IMR-90 (cell line): ENCODE measurements around the gene AAGAB. TPM values are rescaled to one million over a fixed set of nuclear protein-coding genes. Genes with fewer than 3 reads are reported as not detected.

Source experiments
- ATAC-seq: fragments of 200-7000 bp; cut with Tn5 transposase; 2 replicates; pipeline ENCODE4 v1.9.1; 2020; ENCODE audit warnings: low read depth, mild to moderate bottlenecking, moderate library complexity
- BruUV-seq: library from RNA; stranded (reverse); fragments of 400-500 nt; replicated peaks from 2 replicates; lab custom pipeline; 2021; lab: Mats Ljungman, UMichigan
- CTCF ChIA-PET: fragments of 300-600 bp; formaldehyde crosslinking; extraction: SDS; loops from one replicate; lab custom pipeline; 2021; ENCODE audit warnings: antibody characterized with exemption; lab: Yijun Ruan, JAX
- POLR2A ChIA-PET: fragments of 300-600 bp; sonication (Branson Sonifier 250); formaldehyde crosslinking; loops from one replicate; lab custom pipeline; 2022; ENCODE audit warnings: antibody characterized with exemption; ENCODE audit not compliant: unreplicated experiment; lab: Charles Lee
- DNase-seq: peaks from one replicate; pipeline ENCODE4 v3.0.0; 2013
- H2AFZ ChIP-seq: replicated peaks from 2 replicates; pipeline ENCODE3; 2013; ENCODE audit warnings: low read length, mild to moderate bottlenecking; ENCODE audit not compliant: poor library complexity
- H2AK5ac ChIP-seq: 2 replicates; pipeline ENCODE4 v1.6.1; 2013; ENCODE audit warnings: low read depth, low read length, inconsistent platforms
- H2AK9ac ChIP-seq: replicated peaks from 2 replicates; pipeline ENCODE3; 2013; ENCODE audit warnings: mild to moderate bottlenecking, low read depth, low read length, moderate library complexity; ENCODE audit not compliant: poor library complexity
- H2BK120ac ChIP-seq: 2 replicates; pipeline ENCODE4 v1.6.1; 2013; ENCODE audit warnings: low read depth, low read length, inconsistent platforms
- H2BK15ac ChIP-seq: 3 replicates; pipeline ENCODE4 v1.6.1; 2013; ENCODE audit warnings: low read depth, low read length, inconsistent platforms
- H2BK20ac ChIP-seq: 2 replicates; pipeline ENCODE4 v1.6.1; 2013; ENCODE audit warnings: low read depth, mild to moderate bottlenecking, inconsistent platforms, low read length, moderate library complexity
- H2BK5ac ChIP-seq: 2 replicates; pipeline ENCODE4 v1.6.1; 2013; ENCODE audit warnings: mild to moderate bottlenecking, low read depth, low read length, inconsistent platforms; ENCODE audit not compliant: poor library complexity, severe bottlenecking
- H3K14ac ChIP-seq: replicated peaks from 2 replicates; pipeline ENCODE4 v1.6.1; 2013; ENCODE audit warnings: low read depth, low read length, inconsistent platforms
- H3K18ac ChIP-seq: 2 replicates; pipeline ENCODE4 v1.6.1; 2013; ENCODE audit warnings: low read depth, low read length, control low read depth
- H3K23ac ChIP-seq: 2 replicates; pipeline ENCODE4 v1.6.1; 2013; ENCODE audit warnings: low read depth, low read length, inconsistent platforms
- H3K27ac ChIP-seq: 2 replicates; pipeline ENCODE4 v1.5.1; 2013; ENCODE audit warnings: mild to moderate bottlenecking, control low read depth, low read length; ENCODE audit not compliant: insufficient read depth
- H3K27me3 ChIP-seq: 2 replicates; pipeline ENCODE4 v1.6.1; 2013; ENCODE audit warnings: low read length; ENCODE audit not compliant: control insufficient read depth, insufficient read depth
- H3K36me3 ChIP-seq: 2 replicates; pipeline ENCODE4 v1.6.1; 2013; ENCODE audit warnings: low read length, mixed read lengths; ENCODE audit not compliant: control insufficient read depth, insufficient read depth
- H3K4ac ChIP-seq: 2 replicates; pipeline ENCODE4 v1.6.1; 2013; ENCODE audit warnings: low read depth, low read length, inconsistent platforms
- H3K4me1 ChIP-seq: 2 replicates; pipeline ENCODE4 v1.6.1; 2013; ENCODE audit warnings: low read length, mixed read lengths; ENCODE audit not compliant: control insufficient read depth, insufficient read depth
- H3K4me2 ChIP-seq: 2 replicates; pipeline ENCODE4 v1.6.1; 2013; ENCODE audit warnings: low read depth, mild to moderate bottlenecking, control low read depth, low read length, moderate library complexity
- H3K4me3 ChIP-seq: 2 replicates; pipeline ENCODE4 v1.5.1; 2013; ENCODE audit warnings: low read depth, mild to moderate bottlenecking, control low read depth, low read length, moderate library complexity; ENCODE audit not compliant: insufficient read depth
- H3K56ac ChIP-seq: 2 replicates; pipeline ENCODE4 v1.6.1; 2013; ENCODE audit warnings: low read length, inconsistent platforms; ENCODE audit not compliant: insufficient read depth; ENCODE audit errors: extremely low read depth
- H3K79me1 ChIP-seq, 2 experiments: 2 replicates each; pipeline ENCODE4 v1.6.1; 2013; ENCODE audit warnings: low read length in 2 of 2, inconsistent platforms in 1 of 2, low read depth in 1 of 2
- H3K9ac ChIP-seq: 2 replicates; pipeline ENCODE4 v1.6.1; 2013; ENCODE audit warnings: low read depth, low read length, control low read depth
- H3K9me1 ChIP-seq: 2 replicates; pipeline ENCODE4 v1.6.1; 2013; ENCODE audit warnings: low read length, inconsistent platforms; ENCODE audit not compliant: insufficient read depth
- H3K9me3 ChIP-seq: 2 replicates; pipeline ENCODE4 v1.6.1; 2013; ENCODE audit warnings: low read length; ENCODE audit not compliant: control insufficient read depth, insufficient read depth
- H4K20me1 ChIP-seq: 2 replicates; pipeline ENCODE4 v1.6.1; 2013; ENCODE audit warnings: low read length, inconsistent platforms; ENCODE audit not compliant: insufficient read depth
- H4K5ac ChIP-seq: 2 replicates; pipeline ENCODE4 v1.6.1; 2013; ENCODE audit warnings: mild to moderate bottlenecking, low read depth, low read length, control low read depth
- H4K8ac ChIP-seq, 2 experiments: 2 replicates each; pipeline ENCODE4 v1.6.1; 2013; ENCODE audit warnings: low read depth in 2 of 2, low read length in 2 of 2, control low read depth in 1 of 2, inconsistent platforms in 1 of 2
- H4K91ac ChIP-seq: 2 replicates; pipeline ENCODE4 v1.6.1; 2013; ENCODE audit warnings: low read depth, low read length, inconsistent platforms; ENCODE audit not compliant: insufficient read depth
- ELK1 ChIP-seq: fragments of 150-350 bp; IDR thresholded peaks from 2 replicates; pipeline ENCODE4 v1.6.1; 2016; ENCODE audit warnings: low read depth, mild to moderate bottlenecking, low read length, moderate library complexity, borderline replicate concordance
- FOS ChIP-seq: fragments of 150-350 bp; IDR thresholded peaks from 2 replicates; pipeline ENCODE4 v1.6.1; 2016; ENCODE audit warnings: low read depth, low read length
- RAD21 ChIP-seq: IDR thresholded peaks from 2 replicates; pipeline ENCODE4 v1.6.1; 2012; ENCODE audit warnings: low read length, improper control_type of control experiment
- RCOR1 ChIP-seq: IDR thresholded peaks from 2 replicates; pipeline ENCODE4 v1.6.1; 2012; ENCODE audit warnings: mild to moderate bottlenecking, low read length, improper control_type of control experiment; ENCODE audit not compliant: insufficient replicate concordance
- WGBS, 2 experiments: methylation state at CpG; one replicate each; pipeline versions ENCODE4 v1.1.5 to v1.1.7; 2013; ENCODE audit warnings: missing lambda C conversion rate in 2 of 2; ENCODE audit not compliant: insufficient read length in 1 of 2; ENCODE audit errors: extremely low coverage in 2 of 2; 5-methylcytosine and 5-hydroxymethylcytosine counted together
- dilution Hi-C: fragments of 300-500 bp; cut with HindIII; formaldehyde crosslinking; loops from one replicate; pipeline ENCODE4 v1.14.3; 2018; ENCODE audit warnings: low sequenced_read_pairs; ENCODE audit not compliant: unreplicated experiment
- in situ Hi-C: fragments of 300-500 bp; cut with MboI; formaldehyde crosslinking; loops from 3 replicates; pipeline ENCODE4 v1.14.3; 2019; ENCODE audit warnings: low sequenced_read_pairs, inconsistent platforms, mixed read lengths
- intact Hi-C: fragments of 100-400 bp; cut with micrococcal nuclease; formaldehyde crosslinking; loops from 2 replicates; pipeline ENCODE4 v1.10.0; 2022
- polyA plus RNA-seq, 3 experiments: library from polyadenylated mRNA; depleted of rRNA; stranded (reverse); fragments of >200 nt; gene quantifications; 2 replicates each; pipeline ENCODE4 v1.2.3, GENCODE V29; 2012; ENCODE audit warnings: low replicate concordance in 1 of 3
- total RNA-seq: library from RNA; depleted of rRNA; stranded (reverse); fragments of >200 nt; gene quantifications from 2 replicates; pipeline ENCODE4 v1.2.3, GENCODE V29; 2012

AAGAB gene
- total and polyA plus RNA-seq, 2 of the 4 experiments (the other 2 are of a cell fraction): 26.1 to 69.7 TPM

- Histone ChIP-seq H4K5ac (no peak overlapping the region), H2AK5ac (no peak overlapping the region), H3K23ac (peak overlapping the region; percentile 31; the same call in 1 of the 2 replicates), H3K79me1 (peaks cover 16 to 40% of the 10 kb centered on the region in 2 experiments), H4K8ac (no peak overlapping the region), H2AFZ (no peak overlapping the region), H3K14ac (no peak overlapping the region), H3K9ac (no peak overlapping the region), H3K56ac (no peak overlapping the region), H3K9me3 (no peaks in the 10 kb centered on the region), H4K20me1 (no peaks in the 10 kb centered on the region), H3K36me3 (peaks cover 11% of the 10 kb centered on the region), H3K27me3 (no peaks in the 10 kb centered on the region), H3K4ac (no peak overlapping the region), H2BK120ac (no peak overlapping the region), H3K4me3 (no peak overlapping the region), H2BK15ac (no peak overlapping the region), H4K91ac (no peak overlapping the region), H2AK9ac (no peak overlapping the region), H2BK5ac (no peak overlapping the region), H3K4me2 (no peak overlapping the region), H3K27ac (no peak overlapping the region), H3K4me1 (peaks cover 8% of the 10 kb centered on the region), H2BK20ac (no peak overlapping the region), H3K18ac (no peak overlapping the region), H3K9me1 (peaks cover 2% of the 10 kb centered on the region; the same call in 1 of the 2 replicates)
- no peak for TF ChIP-seq ELK1
- no peak for TF ChIP-seq RCOR1
- TF ChIP-seq RAD21: no peak
- TF ChIP-seq FOS: no peak
- dilution Hi-C loops (no loop called here), in situ Hi-C loops (no loop called here), intact Hi-C loops (no loop called here)
- DNase-seq (no peak), ATAC-seq (no peak)
- ChIA-PET CTCF (interaction anchor here (0.5 kb wide), 1 partner anchor 76 kb away, joined by 3 read pairs; no protein-coding TSS in a partner anchor), POLR2A (no interaction called here)
- no TSS peak for BruUV-seq
- WGBS, 2 experiments: no CpG with 5 or more reads among the region's 1 CpG
These were observed 26.6 kb downstream of the AAGAB start for GRCh38 chr15:67227846-67228245.
